Measurements from ENCODE around the gene DSTN.

The DSTN gene

DNA sequence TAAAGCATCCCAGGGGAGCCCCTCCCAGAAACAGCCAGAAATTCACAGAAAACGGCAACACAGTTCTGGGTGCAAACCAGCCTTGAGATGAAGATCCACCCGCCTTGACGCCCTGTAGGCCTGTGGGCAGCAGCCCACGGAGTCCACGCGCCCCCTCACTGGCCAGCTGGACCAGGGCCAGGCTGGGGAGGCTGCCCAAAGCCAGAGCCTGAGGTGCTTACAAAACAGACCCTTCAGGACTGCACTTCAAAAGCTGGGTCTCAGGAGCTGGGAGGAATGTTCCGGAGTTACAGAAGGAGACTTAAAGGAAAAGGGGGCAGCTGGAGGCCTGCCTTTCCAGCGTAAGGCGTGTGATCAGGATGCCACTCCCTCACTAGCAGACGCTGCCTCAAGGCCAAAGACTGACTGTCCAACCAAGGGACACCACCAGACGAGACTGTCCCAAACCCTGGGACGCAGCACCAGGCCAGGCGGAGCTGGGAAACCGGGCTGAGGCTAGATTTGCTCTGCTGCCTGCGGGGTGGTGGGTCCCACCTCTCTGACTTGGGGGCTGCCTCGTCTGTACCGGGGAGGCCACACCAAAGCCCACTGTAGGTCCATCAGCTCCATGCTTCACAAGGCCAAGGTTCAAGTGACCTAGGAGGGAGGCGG lies 64.1 kb downstream of the DSTN start:
- DNase-seq (ENCODE audit: extremely low spot score, insufficient read length, low read depth) (no peak), FAIRE-seq (no peak)

GRCh38 chr20:17634661-17635331 lies 64.9 kb downstream of the DSTN start:
- FAIRE-seq, result no peak
- DNase-seq (ENCODE audit: extremely low spot score, insufficient read length, low read depth), result no peak

GRCh38 chr20:17635332-17636244 lies 65.7 kb downstream of the DSTN start:
- DNase-seq (ENCODE audit: extremely low spot score, insufficient read length, low read depth) (no peak), FAIRE-seq (no peak)

- DNase-seq (ENCODE audit: extremely low spot score, insufficient read length, low read depth), result no peak
- no peak for FAIRE-seq
Observed at GRCh38 chr20:17636523-17637412, 66.9 kb downstream of the DSTN start.

GRCh38 chr20:17637413-17637780 lies 67.5 kb downstream of the DSTN start:
- no peak for DNase-seq (ENCODE audit: extremely low spot score, insufficient read length, low read depth)
- no peak for FAIRE-seq

DNA sequence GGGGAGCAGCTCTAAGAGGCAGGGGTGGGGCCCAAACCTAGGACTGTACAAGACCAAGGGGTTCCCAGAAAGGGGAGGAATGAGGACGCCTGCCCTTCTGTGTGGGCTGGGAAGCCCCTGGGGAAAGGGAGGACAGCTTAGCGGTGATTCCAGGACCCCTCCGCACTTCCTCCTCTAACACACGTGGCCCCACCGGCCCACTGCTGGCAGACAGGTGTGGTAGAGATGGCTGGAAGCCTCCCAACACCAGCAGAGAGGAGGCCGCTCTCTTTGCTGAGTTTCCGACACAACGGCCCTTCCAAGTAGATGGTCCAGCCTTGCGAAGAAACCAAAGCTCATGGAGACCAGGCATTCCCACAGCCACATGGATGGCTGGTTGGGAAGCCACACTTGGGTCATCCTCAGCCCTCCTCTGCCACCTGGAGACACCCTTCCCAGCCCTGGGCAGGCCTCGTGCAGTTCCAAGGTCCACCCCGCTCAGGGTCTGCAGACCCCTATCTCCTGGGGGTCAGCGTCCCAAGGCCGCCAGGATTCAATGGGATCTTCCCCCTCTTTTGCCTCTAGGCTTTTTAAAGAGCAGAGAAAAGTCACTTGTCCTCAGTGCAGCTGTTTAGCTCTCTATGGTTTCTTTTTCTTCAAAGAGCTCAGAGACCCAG lies 68.2 kb downstream of the DSTN start:
- DNase-seq (ENCODE audit: extremely low spot score, insufficient read length, low read depth) (no peak), FAIRE-seq (no peak)

DNA sequence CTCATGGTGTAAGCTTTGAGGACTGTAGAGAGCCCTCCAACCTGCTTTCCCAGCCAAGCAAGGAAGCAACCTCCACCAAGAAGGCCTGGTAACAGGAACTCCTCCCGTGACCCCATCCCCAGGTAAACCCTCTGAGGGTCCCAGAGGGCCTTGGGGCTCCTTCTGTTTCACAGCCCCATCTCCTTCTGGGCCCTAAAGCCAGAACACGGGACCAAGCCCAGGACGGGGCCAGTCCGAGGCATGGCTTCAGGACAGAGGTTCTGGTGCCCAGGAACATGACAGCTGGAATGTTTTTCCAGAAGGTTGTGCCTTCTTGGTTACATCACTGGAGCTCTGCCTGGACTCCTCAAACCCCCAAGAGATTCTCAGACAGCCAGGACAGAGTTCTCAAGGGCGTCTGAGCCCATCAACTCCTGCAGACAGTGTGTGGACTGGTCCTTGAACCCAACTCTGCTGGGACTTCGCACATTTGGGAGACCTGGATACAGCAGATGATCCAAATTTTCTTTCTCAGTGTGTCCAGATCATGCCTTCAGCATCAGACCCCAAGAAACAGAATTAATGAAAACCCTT lies 69.0 kb downstream of the DSTN start:
- DNase-seq (ENCODE audit: extremely low spot score, insufficient read length, low read depth) (no peak), FAIRE-seq (no peak)

GRCh38 chr20:17640146-17640874 lies 70.4 kb downstream of the DSTN start:
- no peak for FAIRE-seq
- no peak for DNase-seq (ENCODE audit: extremely low spot score, insufficient read length, low read depth)

- no peak for FAIRE-seq
Observed at GRCh38 chr20:17640875-17641378, 71.1 kb downstream of the DSTN start.

GRCh38 chr20:17641520-17641964 lies 71.7 kb downstream of the DSTN start:
- FAIRE-seq, result no peak

More at GRCh38 chr20:17640875-17641378, 71.1 kb downstream of the DSTN start:
- no peak for DNase-seq (ENCODE audit: extremely low spot score, insufficient read length, low read depth)

GRCh38 chr20:17641993-17642392 lies 72.1 kb downstream of the DSTN start:
- FAIRE-seq, result no peak
- no peak for DNase-seq (ENCODE audit: extremely low spot score, insufficient read length, low read depth)

More at GRCh38 chr20:17641520-17641964, 71.7 kb downstream of the DSTN start:
- DNase-seq (ENCODE audit: extremely low spot score, insufficient read length, low read depth), result no peak

DNA sequence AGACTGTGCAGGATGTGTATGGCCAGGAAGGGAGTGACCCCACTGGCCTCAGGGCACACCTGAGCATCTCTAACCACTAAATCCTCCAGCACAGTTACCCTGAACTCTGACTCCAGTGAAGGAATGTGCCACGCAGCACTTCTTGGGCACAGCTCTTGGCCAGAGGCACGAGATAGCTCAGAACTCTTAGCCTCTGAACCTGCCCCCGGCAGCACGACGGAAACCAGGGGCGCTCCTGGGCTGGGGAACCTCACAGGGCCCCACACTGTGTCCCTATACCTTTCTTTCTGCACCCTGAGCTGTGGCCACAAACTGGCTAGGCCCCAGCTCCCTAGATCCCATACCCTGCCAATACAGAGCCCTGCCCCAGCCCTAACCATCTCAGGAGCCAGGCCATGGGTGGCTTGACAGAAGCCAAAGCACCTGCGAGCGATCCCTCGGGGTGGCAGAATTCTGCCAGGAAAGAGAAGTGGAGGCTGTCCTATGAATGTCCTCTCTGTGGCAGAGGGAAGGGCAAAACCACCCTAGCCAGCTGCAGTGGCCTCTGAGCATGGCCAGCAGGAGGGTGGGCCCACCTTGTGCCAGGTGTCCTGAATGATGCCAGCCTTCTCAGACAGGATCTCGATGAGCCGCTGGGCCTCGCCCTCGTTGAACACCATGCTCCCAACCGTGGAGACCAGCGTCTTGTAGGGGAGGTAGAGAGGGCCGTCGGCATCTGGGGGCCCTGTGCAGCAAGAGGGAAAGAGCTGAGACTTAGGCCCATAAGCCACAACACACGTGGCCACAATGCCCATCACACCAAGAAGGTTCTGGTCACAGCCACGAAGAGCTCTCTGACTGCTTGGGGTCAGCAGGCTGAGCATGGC lies 72.8 kb downstream of the DSTN start:
- no peak for DNase-seq (ENCODE audit: extremely low spot score, insufficient read length, low read depth)
- FAIRE-seq, result no peak

DNA sequence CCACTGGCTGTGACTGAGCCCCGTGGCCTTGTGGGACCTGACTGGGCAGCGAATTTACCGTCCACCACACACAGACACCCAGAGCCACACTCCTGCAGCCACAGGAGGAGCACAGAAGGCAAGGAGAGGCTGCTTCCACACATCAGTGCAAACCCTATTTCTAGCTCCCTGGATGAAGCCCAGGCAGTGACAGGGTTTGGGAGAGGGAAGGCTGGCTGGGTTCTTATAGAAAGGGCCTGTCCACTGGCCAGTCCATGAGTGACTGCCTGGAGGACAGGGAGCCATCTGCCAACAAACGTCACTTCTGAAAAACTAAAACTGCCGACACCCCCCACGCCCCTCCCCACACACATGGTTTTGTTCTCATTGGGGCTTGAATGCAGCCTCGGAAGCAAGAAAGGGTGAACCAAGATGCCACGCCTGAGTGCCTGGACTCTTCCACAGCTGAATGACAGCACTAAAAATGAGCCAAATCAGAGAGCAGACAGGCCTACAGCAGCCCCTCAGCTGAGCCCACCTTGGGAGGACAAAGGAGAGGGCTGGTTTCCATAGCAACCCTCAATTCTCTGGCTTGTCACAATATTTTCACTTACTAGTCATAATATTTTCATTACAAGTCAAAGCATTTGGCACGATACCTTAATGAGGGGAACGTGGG lies 73.8 kb downstream of the DSTN start:
- FAIRE-seq, result no peak
- DNase-seq (ENCODE audit: extremely low spot score, insufficient read length, low read depth), result no peak

DNA sequence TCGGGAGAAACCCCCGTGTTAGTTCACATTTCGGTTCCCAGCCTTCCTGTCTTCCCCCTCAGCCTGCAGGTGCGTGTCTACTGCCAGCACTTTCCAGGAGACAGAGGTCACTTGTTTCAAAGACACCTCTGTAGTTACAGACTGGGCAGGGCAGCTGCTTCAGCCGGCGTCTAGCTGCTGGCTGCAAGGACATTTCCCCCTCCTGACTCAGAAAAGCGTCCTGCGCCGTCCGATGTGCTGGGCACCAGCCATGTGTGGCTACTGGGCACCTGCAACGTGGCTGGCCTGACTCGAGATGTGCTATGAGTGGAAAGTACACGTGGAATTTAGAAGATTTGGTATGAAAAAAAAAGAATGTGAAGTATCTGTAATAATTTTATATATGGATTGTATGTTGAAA lies 74.6 kb downstream of the DSTN start:
- FAIRE-seq (no peak), DNase-seq (ENCODE audit: extremely low spot score, insufficient read length, low read depth) (no peak)

DNA sequence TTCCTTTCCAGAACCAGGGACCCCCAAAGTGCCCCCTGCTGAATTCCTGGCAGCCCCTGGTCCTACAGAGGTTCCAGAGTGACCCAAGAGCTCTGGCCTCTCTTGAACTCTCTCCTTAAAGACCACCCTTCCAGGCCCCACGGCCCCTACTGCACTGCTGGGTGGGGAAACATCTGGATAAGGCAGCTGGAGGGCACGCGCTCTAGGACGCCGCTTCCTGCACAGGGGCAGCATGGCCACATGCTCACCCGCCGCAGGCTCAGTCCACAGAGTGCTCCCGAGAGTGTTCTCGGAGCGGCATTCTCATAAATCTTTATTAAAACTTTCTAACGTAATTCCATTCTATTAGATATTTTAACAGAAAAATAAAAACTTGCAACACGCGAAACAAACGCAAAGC lies 75.1 kb downstream of the DSTN start:
- DNase-seq (ENCODE audit: extremely low spot score, insufficient read length, low read depth) (no peak), FAIRE-seq (no peak)

DNA sequence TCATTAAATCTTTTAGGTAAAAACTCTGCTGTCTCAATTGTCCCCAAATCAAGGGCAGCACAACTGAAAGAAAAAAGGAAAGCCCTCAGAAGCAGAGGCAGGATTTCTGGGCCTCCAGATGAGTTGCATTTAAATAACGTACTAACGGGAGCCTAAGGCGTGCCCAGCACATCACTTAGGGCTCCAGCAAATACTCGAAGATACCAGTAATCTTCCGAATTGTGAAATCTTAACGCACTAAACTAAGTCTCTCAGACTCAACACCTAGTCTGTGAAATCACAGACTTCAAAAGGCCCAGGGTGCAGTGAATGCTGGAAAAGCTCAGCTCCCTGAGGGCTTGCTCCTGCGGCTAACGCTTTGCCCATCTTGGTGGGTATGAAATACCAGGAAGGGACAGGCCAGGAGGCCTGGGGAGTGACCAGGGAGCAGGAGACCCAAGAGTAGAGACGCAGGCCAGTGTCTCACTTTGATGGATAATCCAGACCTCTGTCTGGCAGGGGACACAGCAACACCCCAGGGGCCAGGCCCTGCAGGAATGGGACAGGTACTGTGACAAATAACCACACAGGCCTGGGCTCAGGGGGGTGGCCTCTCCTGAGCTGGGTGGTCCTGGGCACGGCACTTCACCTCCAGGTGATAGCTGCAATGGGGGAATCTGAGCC lies 75.8 kb downstream of the DSTN start:
- no peak for FAIRE-seq
- DNase-seq (ENCODE audit: extremely low spot score, insufficient read length, low read depth), result no peak
